Measurements from ENCODE around the gene ERBB4.

ERBB4 gene

GRCh38 chr2:211368467-211368866 is 1170.1 kb downstream of the ERBB4 start:
- no peak for DNase-seq

GRCh38 chr2:211367711-211368110 is 1170.9 kb downstream of the ERBB4 start:
- peak; percentile 42 for DNase-seq

DNA sequence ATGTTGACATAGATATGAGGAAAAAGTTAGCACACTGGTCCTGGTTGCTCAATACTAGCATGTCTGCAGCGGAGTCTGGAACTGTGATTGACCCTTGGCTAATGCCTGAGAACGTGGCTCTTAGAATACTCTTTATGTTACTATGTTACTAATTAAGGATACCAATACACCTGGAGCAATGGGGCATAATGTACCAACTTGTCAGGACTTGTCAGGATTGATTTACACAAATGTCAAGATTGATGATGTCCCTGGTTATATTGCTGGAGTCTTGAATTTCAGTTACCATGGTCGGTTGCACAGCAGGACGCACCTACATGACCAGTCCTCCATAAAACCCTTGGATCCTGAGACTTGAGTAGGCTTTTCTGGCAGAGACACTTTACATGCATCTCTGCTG is 1171.3 kb downstream of the ERBB4 start:
- DNase-seq = no peak

DNA sequence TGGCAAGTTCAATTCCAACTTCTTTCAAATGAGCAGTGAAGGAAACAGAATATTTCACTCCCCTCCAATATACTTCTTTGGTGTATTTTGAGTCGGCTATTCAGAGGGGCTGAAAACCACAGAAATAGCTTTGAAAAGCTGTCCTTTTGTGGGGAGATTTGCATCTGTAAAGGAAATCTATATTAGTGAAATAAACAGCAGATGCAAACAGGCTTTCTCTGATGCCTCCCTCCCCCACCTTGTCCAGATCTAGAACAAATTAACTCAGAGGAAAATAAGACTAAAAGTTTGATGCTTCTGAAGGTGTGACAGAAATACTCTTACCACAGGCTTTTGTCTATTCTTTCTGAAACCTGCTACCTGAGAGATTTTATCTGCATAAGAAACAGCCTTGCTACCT is 1173.7 kb downstream of the ERBB4 start:
- DNase-seq = no peak

- DNase-seq = no peak
These were observed 1177.2 kb downstream of the ERBB4 start for GRCh38 chr2:211361383-211361782.

DNA sequence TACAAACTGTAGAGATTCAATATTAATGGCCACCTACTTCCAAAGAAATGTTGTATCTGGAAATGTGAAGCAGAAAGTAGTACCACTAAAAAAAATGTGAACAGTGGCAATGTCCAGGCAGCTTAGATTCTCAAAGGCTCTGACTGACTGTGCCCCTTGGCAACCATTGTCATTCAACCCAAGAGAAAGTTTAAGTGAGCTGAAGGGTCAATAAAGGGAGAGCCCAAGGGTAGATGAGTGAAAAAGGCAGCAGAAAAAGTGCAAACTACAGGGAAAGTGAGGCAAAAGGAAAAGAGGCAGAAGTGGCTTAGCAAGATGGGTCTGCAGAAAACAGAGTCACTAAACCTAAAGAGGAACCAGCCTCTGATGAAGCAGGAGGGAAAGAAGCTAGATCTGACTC is 1179.3 kb downstream of the ERBB4 start:
- no peak for DNase-seq

DNA sequence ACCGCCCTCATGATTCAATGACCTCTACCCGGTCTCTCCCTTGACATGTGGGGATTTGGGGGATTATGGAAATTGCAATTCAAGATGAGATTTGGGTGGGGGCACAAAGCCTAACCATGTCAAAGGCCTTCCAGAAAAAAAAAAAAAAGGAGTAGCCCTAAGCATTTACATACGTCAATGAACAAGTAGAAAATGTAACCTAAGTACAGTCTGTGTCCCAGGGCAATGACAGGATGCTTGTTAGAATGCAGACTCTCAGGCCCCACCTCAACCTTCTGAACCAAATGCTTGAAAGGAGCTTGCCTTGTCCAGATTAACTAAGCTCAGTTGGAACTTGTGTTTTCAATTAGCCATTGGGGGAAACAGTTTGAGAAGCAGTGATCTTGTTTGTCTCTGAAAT is 1180.1 kb downstream of the ERBB4 start:
- DNase-seq = no peak

DNA sequence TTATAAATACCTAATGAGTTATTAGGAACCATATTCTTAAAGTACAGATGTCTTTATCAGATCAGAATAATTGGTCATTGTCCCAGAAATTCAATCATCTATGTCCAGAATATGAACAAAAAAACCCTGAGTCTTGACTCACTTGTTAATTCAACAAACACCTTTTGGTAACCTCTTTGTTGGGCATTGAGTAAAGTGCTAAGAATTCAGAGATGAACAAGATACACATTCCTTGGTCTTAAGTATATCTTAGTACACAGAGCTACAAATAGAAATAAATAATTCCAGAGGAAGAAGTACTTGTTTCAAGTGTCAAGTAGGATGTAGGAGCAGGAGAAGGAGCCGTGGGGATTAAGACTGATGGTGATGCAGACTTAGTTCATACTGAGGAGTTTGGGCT is 1184.1 kb downstream of the ERBB4 start:
- DNase-seq = no peak

- DNase-seq = no peak
These were observed 1186.6 kb downstream of the ERBB4 start for GRCh38 chr2:211351987-211352386.

GRCh38 chr2:211349031-211349430 is 1189.6 kb downstream of the ERBB4 start:
- DNase-seq = no peak

DNA sequence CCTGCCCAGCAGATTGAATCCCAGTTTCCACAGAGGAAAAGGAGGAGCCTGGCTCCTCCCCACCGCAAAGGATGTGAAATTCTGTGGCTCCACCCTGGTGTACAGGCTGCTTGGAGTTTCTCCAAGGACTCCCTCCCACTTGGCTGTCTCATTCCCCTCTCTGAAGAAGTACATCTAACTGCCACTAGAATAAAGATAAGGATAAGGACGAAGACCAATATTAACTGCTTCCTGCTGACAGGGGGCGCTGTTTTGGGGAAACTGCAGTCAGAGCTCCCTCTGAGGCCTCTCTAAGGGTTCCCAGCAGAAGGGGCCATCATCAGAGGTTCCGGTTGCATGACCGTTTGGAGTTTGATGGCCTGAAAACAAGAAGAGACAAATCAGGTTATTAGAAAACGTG is 1191.3 kb downstream of the ERBB4 start:
- no peak for DNase-seq

- no peak for DNase-seq
These were observed 1194.3 kb downstream of the ERBB4 start for GRCh38 chr2:211344289-211344688.

GRCh38 chr2:211333377-211333776 is 1205.2 kb downstream of the ERBB4 start:
- DNase-seq = no peak

DNA sequence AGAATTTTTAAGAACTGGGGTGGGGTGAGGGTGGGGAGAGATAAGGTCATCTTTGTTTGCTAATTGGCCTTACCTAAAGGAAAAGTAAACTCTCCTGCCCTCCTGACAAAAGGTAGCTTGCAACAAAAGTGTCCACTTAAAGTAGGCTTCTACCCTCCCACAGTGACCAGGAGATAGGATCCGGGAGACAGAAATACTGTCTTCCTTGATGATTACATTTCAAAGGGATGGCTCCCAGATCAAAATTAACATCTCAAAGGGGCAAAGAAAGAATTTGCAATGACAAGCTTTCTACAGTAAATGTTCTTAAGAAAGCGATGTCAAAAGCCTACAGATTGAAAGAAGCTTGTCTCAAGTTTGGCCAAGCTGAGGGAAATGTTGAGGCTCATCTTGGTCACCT is 1206.9 kb downstream of the ERBB4 start:
- no peak for DNase-seq

DNA sequence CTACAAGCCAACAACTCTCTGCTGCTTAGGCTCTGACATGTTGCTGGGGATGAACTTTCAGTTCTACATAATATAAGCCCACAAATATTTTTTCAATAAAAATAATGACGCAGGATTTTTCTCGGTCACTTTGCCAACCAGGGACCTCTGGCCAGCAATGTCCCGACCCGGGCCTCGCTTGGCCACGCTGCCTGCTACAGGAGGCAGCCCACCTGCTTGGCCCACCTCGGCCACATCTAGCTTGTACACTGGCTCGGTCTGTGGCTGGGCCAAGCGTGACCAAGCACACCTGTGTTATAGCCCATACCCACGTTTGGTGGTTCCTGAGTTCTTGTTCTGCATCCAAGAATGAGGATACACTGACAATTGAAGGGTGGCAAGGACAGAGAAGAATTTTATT is 1208.7 kb downstream of the ERBB4 start:
- no peak for DNase-seq

DNA sequence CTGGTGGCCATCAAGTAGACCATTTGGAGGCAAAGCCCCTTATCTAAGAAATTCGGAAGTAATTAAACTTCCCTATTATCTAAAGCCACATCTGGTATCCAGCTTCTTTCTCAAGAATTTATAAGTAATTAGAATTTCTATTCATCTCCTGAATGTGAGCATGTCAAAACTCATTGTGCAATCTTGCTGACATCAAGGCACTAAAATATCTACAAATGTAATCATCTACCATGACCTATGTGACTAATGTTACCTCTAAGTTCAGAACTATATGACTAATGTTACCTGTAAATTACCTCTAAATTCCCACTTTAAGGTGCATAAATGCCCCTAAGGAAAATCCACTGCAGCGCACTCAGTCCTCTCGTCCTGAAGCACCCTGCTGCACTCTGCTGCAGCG is 1209.2 kb downstream of the ERBB4 start:
- DNase-seq = no peak

DNA sequence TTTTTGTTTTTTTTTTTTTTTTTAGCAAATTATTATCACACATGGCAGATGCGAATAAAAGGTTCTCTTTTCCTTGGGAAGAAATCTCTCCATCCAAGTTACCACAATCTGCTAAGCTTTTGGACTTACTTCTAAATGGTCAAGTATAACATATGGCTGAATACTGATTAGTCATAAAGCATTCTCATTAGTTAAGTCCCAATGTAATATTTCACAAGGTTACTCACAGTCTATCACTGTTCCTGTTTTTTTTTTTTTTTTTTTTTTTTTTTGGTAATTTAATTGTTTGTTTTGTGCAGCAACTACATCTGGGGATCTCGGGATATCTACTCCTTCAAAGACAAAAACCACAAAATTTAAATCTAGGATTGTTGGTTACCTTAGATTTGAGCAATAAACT is 1210.5 kb downstream of the ERBB4 start:
- DNase-seq = no peak
